ENCODE data around the gene ADAMTS5.

The ADAMTS5 gene

DNA sequence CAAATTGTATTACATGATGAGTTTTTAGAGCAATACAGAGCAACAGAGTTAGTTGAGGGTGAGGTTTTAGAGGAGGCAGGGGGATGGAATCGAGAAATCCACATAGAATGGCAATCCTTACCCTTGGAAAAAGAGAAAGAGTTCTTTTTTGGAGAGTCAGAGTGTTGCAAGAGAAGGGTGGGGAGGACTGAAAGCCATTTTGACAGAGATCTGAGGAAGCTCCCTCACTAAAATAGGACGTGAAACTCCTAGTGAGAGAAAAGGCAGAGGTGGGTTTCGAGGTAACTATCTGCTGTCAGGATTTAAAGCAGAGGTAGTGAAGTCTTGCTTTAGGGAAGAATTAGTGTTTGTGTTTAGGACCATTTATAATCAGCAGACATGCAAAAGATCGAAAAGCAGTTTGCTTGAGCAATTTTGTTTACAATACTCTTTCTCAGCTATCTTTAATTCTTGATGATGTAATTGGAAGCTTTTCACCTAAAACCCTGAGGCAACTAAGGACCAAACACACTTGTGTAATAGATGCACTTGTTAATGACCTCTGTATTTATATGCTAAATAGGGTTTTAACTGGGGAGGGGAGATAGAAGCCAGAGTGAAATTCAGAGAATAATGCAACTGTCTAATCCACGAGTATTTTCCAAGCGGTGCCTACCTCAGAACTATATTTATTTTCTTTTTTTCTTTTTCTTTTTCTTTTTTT, 20.0 kb downstream of the ADAMTS5 start:
- DNase-seq = no peak

- DNase-seq = no peak
Observed at GRCh38 chr21:26945916-26946675, 20.8 kb downstream of the ADAMTS5 start.

DNA sequence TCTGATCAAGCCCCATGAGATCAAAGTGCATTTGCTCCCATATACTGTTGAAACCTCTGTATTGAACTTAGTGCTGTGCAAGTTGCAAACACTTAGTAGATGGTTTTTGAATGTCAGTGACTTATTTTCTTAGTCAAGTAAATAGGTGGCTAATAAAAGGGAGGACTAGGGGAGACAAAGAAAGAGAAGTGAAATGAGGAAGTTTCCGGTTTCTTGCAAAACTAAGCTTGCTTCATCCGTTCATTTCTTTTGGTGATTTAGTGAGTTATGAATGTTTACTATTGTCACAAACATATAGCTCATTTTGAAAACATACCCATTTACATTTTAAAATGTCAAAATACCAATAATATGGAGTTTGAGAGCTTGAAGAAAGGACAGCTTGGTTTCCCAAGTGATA, 23.0 kb downstream of the ADAMTS5 start:
- DNase-seq = no peak

DNA sequence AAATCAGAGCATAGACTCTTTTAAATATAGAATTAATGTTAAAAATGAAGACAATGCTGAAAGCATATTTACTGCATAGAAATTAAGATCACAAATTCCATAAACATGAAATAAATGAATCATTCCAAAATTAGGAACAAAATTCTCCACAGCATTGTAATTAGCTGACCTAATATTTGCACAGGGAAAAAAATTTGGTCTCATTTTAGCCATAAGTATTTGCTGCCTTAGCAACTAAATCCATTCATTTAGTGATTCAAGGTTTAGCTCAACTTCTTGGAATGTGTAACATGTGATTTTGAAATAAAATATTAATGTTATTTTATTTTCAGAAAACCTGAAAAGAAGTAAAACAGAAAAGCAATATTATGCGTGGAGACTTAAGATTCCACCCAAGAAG, 25.5 kb downstream of the ADAMTS5 start:
- no peak for DNase-seq

DNA sequence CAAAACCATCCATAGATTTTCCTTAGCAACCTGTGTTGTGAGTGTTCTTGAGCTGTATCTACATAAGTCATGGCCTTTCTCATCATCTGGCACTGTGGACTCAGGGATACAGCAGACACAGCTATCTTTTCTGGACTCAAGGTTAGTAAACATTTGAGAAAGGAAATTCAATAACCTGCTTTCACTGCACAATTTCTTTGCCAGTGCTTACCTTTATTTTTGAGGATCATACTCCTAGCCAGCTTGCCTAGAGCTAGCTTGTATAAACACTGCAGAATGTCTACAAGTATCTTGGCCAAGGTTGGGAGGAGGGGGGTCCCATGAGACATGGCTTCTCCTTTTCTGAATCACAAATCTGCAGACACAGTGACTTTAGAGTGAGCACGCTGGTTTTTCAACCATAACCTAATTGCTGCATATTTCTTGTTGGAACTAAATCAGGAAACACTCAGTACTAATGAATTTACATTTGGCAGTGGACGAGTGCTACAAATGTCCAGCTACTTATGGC, 27.2 kb downstream of the ADAMTS5 start:
- no peak for DNase-seq

DNA sequence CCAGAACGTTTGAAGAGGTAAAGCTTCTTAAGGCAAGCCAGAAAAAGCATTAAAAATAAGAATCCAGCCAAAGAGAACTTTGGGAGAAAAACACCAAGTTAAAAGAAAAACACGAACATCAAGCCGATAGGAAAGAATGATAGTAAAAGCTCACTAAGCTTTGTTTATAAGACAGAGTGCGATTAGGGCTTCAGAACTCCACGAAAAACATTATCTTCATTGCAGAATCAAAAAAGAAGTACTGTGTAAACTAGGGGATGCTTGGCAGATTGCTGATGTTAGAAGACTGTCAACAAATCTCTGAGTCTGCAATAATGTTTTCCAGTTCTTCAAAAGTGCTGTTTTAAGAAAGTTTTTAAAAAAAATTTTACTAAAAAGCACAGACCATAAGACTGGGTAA, 30.2 kb downstream of the ADAMTS5 start:
- no peak for DNase-seq

GRCh38 chr21:26935977-26936376, 30.9 kb downstream of the ADAMTS5 start:
- DNase-seq = no peak

DNA sequence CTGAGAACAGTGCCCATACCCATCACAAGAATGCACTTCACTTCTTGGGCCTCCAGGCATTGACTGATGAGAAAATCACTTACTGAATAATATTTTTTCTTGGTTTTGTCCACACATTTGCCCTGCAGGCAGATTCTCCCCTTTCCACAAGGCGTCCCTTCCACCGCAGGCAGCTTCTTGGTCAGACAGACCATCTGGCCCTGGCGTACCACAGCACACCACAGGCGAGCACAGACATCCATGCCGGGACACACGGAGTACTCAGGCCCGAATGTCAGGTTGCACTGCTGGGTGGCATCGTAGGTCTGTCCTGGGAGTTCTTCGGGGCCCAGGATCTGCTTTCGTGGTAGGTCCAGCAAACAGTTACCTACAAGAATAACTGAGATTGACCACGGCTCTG, 32.5 kb downstream of the ADAMTS5 start:
- DNase-seq = no peak

DNA sequence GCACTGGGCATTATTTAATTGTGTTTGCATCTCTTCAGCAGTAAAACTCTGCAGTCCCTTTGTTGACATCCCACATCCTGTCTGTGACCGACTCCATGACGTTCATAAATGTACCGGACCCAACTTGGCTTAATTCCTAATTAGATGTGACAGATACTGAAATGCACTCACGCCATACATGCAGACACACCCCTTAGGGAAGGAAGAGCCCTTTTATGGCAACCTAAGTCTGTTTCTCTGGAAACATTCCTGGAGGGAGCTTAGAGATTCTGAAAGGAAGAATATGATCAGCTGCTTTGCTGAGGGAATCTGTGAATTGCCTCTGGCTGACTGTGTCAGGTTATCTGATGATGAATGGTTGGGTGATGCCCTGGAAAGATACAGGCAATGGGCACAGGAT, 33.4 kb downstream of the ADAMTS5 start:
- no peak for DNase-seq

DNA sequence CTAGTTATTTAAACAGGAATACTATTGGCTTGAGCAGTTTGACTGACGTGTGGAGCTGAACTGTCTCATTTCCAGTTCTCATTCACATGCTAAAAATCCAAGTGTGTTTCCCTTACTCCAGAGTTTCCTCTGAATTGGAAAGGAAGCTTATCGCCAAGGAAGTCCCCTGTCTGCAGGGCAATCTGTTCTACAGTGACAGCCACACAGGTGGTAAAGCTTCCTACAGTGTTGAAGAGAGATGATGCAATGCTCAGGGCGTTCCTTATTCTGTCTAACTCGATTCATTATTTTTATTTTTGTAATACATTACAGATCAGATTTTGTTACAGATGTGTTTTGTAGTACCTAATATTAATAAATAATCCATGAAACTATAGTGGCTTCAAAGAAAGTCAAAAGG, 41.3 kb downstream of the ADAMTS5 start:
- no peak for DNase-seq

- DNase-seq = no peak
Observed at GRCh38 chr21:26925122-26925521, 41.8 kb downstream of the ADAMTS5 start.

DNA sequence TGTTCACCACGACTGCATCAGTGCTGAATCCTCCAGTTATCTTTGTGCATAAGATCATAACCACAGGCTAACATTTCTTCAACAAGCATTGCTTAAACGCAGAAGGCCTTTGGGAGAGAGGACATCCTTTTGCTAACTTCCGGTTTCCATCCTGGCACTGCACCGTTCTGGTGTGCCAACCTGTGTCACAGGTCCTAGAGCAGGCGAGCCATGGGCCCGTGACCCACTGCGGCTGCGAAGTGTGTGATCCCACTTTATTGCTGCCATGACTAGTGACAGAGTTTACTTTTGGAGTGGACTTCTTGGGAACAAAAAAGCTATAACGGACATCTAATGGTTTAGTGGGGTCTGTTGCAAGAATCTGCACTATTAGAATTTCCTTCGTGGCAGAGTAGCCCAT, 42.9 kb downstream of the ADAMTS5 start:
- DNase-seq = no peak

GRCh38 chr21:26920055-26920454, 46.8 kb downstream of the ADAMTS5 start:
- no peak for DNase-seq

GRCh38 chr21:26918323-26919079, 48.4 kb downstream of the ADAMTS5 start:
- DNase-seq = no peak

GRCh38 chr21:26916799-26917198, 50.1 kb downstream of the ADAMTS5 start:
- DNase-seq = no peak

DNA sequence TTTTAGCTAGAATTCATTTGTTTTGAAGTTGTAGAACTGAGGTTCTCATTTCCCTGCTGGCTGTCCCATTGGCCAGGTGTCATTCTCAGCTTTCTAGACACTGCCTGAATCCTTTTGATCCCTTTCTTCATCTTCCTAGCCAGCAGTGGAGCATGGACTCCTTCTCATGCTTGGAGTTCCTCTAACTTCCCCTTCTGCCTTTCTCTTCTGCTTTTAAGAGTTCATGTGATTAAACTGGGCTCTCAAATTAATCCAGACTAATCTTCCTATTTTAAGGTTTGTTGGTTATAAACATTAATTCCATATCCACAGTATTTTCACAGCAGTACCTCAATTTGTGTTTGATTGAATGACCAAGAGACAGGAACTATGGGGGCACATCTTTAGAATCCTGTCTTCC, 52.3 kb downstream of the ADAMTS5 start:
- no peak for DNase-seq

GRCh38 chr21:26912466-26912865, 54.4 kb downstream of the ADAMTS5 start:
- no peak for DNase-seq

- no peak for DNase-seq
Observed at GRCh38 chr21:26909972-26910371, 56.9 kb downstream of the ADAMTS5 start.

GRCh38 chr21:26900980-26901379, 65.9 kb downstream of the ADAMTS5 start:
- no peak for DNase-seq

- no peak for DNase-seq
Observed at GRCh38 chr21:26892151-26892550, 74.7 kb downstream of the ADAMTS5 start.

GRCh38 chr21:26888931-26889330, 78.0 kb downstream of the ADAMTS5 start:
- no peak for DNase-seq

GRCh38 chr21:26888256-26888655, 78.6 kb downstream of the ADAMTS5 start:
- no peak for DNase-seq

DNA sequence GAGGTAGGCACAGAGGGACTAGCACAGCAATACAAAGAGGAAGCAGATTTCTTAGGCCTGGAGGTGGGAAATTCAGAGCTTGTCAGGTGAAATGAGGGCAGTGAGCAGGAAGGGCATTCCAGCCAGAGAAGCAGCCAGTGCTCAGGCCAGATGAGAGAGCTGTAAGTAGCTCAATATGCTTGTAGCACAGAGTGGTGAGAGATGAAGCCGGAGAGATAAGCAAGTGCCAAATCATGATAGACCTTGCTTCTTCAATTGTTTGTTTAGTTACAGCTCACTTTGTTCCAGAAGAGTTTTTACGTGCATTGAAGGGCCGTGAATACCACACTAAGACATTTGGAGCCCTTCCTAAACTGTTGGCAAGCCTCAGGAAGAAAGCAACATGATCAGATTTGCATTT, 79.6 kb downstream of the ADAMTS5 start:
- no peak for DNase-seq

- DNase-seq = no peak
Observed at GRCh38 chr21:26884436-26884835, 82.5 kb downstream of the ADAMTS5 start.
